ENCODE results near the gene ADAM21.
"Not testable (repeated sequence)": the region's sequence is repeated elsewhere in the genome, so short reads cannot be mapped to it uniquely, and the experiment has no call there.

DNA sequence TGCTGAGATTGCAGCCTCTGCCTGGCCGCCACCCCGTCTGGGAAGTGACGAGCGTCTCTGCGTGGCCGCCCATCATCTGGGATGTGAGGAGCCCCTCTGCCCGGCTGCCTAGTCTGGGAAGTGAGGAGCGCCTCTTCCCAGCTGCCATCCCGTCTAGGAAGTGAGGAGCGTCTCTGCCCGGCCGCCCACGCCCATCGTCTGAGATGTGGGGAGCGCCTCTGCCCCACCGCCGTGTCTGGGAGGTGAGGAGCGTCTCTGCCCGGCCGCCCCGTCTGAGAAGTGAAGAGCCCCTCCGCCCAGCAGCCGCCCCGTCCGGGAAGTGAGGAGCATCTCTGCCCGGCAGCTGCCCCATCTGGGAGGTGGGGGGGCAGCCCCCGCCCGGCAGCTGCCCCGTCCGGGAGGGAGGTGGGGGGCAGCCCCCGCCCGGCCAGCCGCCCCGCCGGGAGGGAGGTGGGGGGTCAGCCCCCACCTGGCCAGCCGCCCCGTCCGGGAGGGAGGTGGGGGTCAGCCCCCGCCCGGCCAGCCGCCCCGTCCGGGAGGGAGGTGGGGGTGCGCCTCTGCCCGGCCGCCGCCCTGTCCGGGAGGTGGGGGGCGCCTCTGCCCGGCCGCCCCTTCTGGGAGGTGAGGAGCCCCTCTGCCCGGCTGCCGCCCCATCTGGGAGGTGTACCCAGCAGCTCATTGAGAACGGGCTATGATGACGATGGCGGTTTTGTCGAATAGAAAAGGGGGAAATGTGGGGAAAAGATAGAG lies 25.6 kb downstream of the ADAM21 start:
- TF ChIP-seq, protein P1, sequence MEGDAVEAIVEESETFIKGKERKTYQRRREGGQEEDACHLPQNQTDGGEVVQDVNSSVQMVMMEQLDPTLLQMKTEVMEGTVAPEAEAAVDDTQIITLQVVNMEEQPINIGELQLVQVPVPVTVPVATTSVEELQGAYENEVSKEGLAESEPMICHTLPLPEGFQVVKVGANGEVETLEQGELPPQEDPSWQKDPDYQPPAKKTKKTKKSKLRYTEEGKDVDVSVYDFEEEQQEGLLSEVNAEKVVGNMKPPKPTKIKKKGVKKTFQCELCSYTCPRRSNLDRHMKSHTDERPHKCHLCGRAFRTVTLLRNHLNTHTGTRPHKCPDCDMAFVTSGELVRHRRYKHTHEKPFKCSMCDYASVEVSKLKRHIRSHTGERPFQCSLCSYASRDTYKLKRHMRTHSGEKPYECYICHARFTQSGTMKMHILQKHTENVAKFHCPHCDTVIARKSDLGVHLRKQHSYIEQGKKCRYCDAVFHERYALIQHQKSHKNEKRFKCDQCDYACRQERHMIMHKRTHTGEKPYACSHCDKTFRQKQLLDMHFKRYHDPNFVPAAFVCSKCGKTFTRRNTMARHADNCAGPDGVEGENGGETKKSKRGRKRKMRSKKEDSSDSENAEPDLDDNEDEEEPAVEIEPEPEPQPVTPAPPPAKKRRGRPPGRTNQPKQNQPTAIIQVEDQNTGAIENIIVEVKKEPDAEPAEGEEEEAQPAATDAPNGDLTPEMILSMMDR (IDR thresholded peaks at IDR 0.05): not testable (repeated sequence)
- not testable (repeated sequence) for TF ChIP-seq POLR2A, POLR2AphosphoS5 (IDR thresholded peaks at IDR 0.05)

All from prostate gland (tissue), 2 donors.